ENCODE data around the gene CTTNBP2NL.

Gene CTTNBP2NL

DNA sequence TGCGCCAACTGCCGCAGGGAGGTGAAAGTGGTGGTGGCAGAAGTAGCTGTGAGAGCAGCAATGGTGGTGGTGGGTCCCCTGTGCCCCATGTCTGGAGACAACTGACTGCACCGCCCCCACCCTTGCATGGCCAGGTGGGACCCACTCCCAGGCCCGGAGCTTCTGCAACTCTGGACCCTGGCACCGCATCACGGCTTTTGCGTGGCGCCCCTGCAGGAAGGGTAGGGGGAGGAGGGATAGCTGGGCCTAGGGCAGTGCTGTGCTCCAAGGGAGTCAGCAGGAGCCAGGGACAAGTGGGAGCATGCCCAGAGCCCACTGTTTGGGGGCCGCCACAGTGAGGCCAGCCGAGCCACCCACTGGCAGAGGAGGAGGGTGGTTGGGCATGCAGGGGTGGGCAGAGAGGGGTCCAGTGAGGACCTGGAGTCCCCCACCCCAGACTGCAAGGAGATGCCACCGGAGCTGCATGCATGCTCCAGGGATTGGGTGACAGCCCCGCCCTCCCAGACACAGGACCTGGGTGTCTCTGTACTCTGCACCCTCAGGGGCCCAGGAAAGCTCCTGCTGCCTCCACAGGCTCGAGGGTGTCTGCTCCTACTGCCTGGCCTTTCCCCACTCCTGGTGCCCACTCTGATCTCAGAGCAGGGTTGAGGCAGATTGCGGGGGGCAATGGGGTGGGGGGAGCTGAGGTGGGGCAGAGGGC lies 9.8 kb upstream of the CTTNBP2NL start:
- Histone ChIP-seq H3K4me1 (no peaks in the 10 kb centered on the region), H3K4me3 (ENCODE audit: low read depth, low read length) (no peak overlapping the region), H3K9ac (no peak overlapping the region), H3K27ac (no peak overlapping the region), H3K4me2 (ENCODE audit: low read length) (no peak overlapping the region), H2AFZ (no peak overlapping the region), H3K36me3 (ENCODE audit: control insufficient read depth, insufficient read depth, low read length) (no peaks in the 10 kb centered on the region), H3K79me2 (no peaks in the 10 kb centered on the region), H3K9me3 (ENCODE audit: control insufficient read depth, low read length) (no peaks in the 10 kb centered on the region), H3K27me3 (ENCODE audit: control insufficient read depth, insufficient read depth, low read length) (no peaks in the 10 kb centered on the region)
- no peak for TF ChIP-seq CTCF (IDR thresholded peaks at IDR 0.05)

GRCh38 chr1:112386731-112387346 lies 9.2 kb upstream of the CTTNBP2NL start:
- Histone ChIP-seq H3K4me2 (ENCODE audit: low read length) (no peak overlapping the region), H3K4me3 (ENCODE audit: low read depth, low read length) (no peak overlapping the region), H3K4me1 (no peaks in the 10 kb centered on the region), H3K79me2 (no peaks in the 10 kb centered on the region), H3K27me3 (ENCODE audit: control insufficient read depth, insufficient read depth, low read length) (no peaks in the 10 kb centered on the region), H3K36me3 (ENCODE audit: control insufficient read depth, insufficient read depth, low read length) (no peaks in the 10 kb centered on the region), H3K27ac (no peak overlapping the region), H3K9me3 (ENCODE audit: control insufficient read depth, low read length) (no peaks in the 10 kb centered on the region), H2AFZ (no peak overlapping the region), H3K9ac (no peak overlapping the region)
- no peak for TF ChIP-seq CTCF (IDR thresholded peaks at IDR 0.05)

DNA sequence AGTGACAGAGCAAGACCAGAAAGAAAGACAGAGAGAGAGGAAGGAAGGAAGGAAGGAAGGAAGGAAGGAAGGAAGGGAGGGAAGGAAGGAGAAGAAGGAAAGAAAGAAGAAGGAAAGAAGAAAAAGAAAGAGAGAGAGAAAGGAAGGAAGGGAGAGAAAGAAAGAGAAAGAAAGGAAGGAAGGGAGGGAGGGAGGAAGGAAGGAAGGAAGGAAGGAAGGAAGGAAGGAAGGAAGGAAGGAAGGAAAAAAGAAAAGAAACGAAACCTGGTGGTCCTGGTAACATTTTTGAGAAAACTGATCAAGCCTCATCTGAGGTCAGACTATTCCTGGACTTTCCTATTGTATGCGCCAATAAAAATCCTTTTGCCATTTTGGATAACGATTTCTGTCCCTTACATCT lies 8.2 kb upstream of the CTTNBP2NL start:
- Histone ChIP-seq H3K4me3 (ENCODE audit: low read depth, low read length) (no peak overlapping the region), H2AFZ (no peak overlapping the region), H3K27ac (no peak overlapping the region), H3K36me3 (ENCODE audit: control insufficient read depth, insufficient read depth, low read length) (no peaks in the 10 kb centered on the region), H3K4me2 (ENCODE audit: low read length) (no peak overlapping the region), H3K9me3 (ENCODE audit: control insufficient read depth, low read length) (no peaks in the 10 kb centered on the region), H3K4me1 (no peaks in the 10 kb centered on the region), H3K27me3 (ENCODE audit: control insufficient read depth, insufficient read depth, low read length) (no peaks in the 10 kb centered on the region), H3K9ac (no peak overlapping the region), H3K79me2 (no peaks in the 10 kb centered on the region)
- no peak for TF ChIP-seq CTCF (IDR thresholded peaks at IDR 0.05)

DNA sequence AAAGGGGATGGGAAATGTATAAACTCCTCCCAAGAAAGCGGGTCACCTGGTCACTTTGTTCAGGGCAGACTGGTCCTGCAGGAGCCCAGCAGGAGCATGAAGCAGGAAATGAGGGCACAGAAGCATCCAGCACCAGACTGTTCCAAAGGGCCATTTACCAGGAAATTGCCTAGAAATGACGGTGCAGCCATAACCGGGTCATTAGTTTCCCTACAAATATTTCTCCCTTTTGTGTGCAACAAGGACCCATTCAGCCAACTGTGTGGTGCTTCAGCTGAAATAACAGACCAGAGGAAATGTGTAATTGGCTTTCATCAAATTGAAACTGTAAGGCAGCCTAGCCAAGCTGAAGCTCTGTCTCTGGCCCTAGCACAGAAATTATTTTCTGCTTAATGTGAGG lies 7.6 kb upstream of the CTTNBP2NL start:
- no peak overlapping the region for H3K27ac ChIP-seq
- H3K9ac ChIP-seq, result no peak overlapping the region

More for the DNA sequence above, 7.6 kb upstream of the CTTNBP2NL start:
- Histone ChIP-seq H3K4me3 (ENCODE audit: low read depth, low read length) (no peak overlapping the region), H3K4me1 (no peaks in the 10 kb centered on the region), H3K27me3 (ENCODE audit: control insufficient read depth, insufficient read depth, low read length) (no peaks in the 10 kb centered on the region), H2AFZ (no peak overlapping the region), H3K4me2 (ENCODE audit: low read length) (no peak overlapping the region), H3K79me2 (no peaks in the 10 kb centered on the region), H3K36me3 (ENCODE audit: control insufficient read depth, insufficient read depth, low read length) (no peaks in the 10 kb centered on the region), H3K9me3 (ENCODE audit: control insufficient read depth, low read length) (no peaks in the 10 kb centered on the region)
- no peak for TF ChIP-seq CTCF (IDR thresholded peaks at IDR 0.05)

Data from parathyroid adenoma (tissue), 2 donors.